GM19193 (cell line): ENCODE results near the gene PIGC.

Experiments
- POLR2A ChIP-seq: IDR thresholded peaks from 4 replicates; pipeline ENCODE4 v1.6.1; 2011; ENCODE audit not compliant: insufficient read depth, insufficient read length; ENCODE audit errors: extremely low read depth

The PIGC gene

GRCh38 chr1:172400722-172401105, 43.2 kb downstream of the PIGC start:
- no peak for TF ChIP-seq POLR2A

- no peak for TF ChIP-seq POLR2A
These were observed 43.8 kb downstream of the PIGC start for GRCh38 chr1:172399756-172400721.

DNA sequence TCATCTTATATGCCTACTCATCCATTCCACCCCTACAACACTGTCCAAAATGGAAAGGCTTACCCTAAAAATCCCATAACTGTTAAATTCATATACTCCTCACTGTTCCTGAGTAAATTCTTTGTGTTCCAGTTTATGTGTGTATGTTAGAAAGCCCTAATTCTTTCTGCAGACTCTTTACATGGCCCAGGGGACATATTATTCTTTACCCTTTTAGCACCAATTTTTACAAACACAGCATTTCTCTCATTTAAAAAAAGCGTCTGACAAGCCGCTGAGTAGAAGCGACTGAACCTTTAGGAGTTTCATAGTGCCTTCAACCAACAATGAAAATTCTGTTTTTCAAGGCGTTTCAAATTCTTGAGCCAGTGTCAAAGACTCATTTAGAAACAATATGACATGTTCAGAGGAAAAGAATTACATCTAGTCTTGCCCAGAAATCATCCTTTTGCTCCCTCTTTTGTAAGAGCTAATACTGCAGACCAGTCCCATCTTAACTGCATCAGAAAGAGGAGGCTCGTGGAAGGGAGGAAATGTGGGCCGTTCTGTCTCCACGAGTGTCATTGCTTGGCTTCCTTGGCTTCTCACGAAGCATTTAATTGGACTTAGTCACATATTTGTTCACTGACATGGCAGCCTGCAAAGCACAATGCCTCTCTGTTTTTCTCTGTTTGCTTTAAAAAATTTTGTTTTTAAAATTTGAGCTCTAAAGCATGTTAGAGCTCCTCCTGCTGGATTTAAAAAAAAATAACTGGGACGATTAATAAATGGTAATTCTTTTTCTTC, 44.7 kb downstream of the PIGC start:
- TF ChIP-seq POLR2A = no peak

DNA sequence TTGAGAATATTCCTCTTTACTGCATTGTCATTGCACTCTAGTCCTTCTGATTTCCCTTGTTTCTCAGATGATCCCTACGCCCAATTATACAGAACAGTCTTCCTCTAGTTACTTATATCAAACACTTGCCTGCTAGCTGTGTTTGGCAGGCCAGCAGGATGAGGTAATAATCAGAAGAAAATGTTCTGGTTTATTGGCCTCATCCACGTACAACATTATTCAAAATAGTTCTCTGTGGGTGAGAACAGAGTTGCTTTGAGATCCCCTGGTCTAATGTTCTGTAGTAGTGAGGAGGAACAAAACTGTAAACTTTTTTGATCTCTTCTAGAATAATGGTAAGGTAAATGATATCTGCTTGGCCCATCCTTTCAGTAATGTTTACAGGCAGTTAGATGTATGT, 45.7 kb downstream of the PIGC start:
- TF ChIP-seq POLR2A = no peak

GRCh38 chr1:172397633-172398032, 46.2 kb downstream of the PIGC start:
- TF ChIP-seq POLR2A = no peak

GRCh38 chr1:172397221-172397620, 46.6 kb downstream of the PIGC start:
- TF ChIP-seq POLR2A = no peak

GRCh38 chr1:172395576-172395975, 48.3 kb downstream of the PIGC start:
- TF ChIP-seq POLR2A = no peak

DNA sequence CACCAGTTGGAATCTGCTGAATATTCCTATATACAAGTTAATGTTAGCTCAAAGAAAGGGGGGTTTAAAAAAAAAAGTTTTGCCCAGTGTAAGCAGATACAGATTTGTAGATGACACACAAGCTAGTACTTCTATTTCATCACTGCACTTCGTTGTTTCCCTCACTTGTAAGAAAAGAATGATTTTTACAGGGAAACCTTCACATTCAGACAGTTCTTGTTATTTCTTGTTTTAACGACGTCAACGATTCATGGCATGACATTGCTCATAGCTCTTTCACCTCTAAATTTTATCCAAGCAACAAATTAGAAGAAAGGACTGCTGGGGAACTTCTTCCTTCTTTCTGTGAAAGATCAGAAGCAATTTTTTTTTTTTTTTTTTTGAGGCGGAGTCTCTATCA, 49.1 kb downstream of the PIGC start:
- TF ChIP-seq POLR2A = no peak

DNA sequence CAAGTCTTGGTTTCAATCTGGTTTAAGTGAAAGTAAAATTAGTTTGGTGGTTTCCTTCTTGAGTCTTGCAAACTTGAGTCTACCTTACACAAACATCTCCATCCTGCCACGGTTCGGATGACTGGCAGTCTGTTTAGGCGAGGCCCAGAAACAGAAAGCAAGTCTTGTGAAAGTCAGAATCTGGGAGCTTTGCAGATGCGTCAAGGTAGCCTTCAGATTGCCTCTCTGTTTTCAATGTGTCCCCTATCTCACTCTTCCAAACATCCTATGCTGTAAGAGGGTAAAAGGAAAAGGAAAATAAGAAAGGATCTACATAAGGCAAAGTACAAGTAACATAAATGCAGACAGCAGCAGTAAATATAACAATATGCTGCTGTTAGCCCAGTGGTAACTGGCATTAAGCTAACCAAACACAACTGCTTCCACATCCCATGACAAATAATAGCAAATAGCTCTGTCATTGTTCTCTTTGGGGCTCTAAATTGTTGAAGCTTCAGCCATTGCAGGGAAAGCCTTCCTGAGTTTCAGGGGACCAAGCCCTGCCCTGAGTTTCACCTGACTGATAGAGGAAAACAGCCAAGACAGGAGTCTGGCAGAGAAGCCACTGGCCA, 49.6 kb downstream of the PIGC start:
- no peak for TF ChIP-seq POLR2A

GRCh38 chr1:172393354-172393753, 50.5 kb downstream of the PIGC start:
- no peak for TF ChIP-seq POLR2A

DNA sequence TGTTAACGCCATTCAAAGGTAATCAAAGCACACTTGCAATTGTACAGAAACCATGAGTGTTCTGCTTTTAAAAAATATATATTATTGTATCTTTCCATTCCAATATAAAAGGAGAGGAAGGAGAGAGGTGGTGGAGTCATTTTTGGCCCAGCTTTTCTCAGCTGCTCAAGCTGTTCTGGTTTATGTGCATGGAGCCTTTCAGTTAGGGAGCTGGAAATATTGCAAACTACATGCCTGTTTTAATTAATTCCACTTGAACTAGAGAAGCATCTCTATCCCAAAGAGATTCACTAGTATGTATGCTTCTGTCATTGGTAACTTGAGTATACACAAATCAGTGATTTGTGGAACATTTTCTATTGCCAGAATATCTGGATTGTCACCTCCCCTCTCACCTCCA, 51.9 kb downstream of the PIGC start:
- no peak for TF ChIP-seq POLR2A
